PC-9 (cell line): ENCODE results near the gene RAB11FIP2.

Experiments used
- CTCF ChIP-seq: fragments of 200-600 bp; sonication (generic); conservative IDR thresholded peaks from 2 replicates; pipeline ENCODE4 v1.6.1; 2017; ENCODE audit warnings: mixed run types, antibody characterized with exemption, mild to moderate bottlenecking, moderate library complexity
- EZH2 ChIP-seq: fragments of 200-600 bp; sonication (generic); IDR thresholded peaks from 2 replicates; pipeline ENCODE4 v1.8.0; 2017; ENCODE audit warnings: antibody characterized with exemption, low read depth

GRCh38 chr10:118007773-118008172, 39.0 kb downstream of the RAB11FIP2 start:
- TF ChIP-seq CTCF, result no peak
- TF ChIP-seq EZH2, result no peak
